ENCODE data around the gene TMEM212. TPM values are rescaled to one million over a fixed set of nuclear protein-coding genes. Genes with fewer than 3 reads are reported as not detected.
"Not testable (repeated sequence)": the region's sequence is repeated elsewhere in the genome, so short reads cannot be mapped to it uniquely, and the experiment has no call there.

Gene TMEM212
- total RNA-seq, 1 donor from 2014 or later = not detected

GRCh38 chr3:171890398-171890797, 47.2 kb downstream of the TMEM212 start:
- DNase-seq (ENCODE audit: low read depth) = peak; percentile 58

- no peak for DNase-seq (ENCODE audit: low read depth)
These were observed 49.3 kb downstream of the TMEM212 start for GRCh38 chr3:171892457-171892856.

- DNase-seq (ENCODE audit: low read depth) = no peak
These were observed 52.1 kb downstream of the TMEM212 start for GRCh38 chr3:171895291-171895690.

- no peak for DNase-seq (ENCODE audit: low read depth)
These were observed 52.8 kb downstream of the TMEM212 start for GRCh38 chr3:171895900-171896299.

- no peak for DNase-seq (ENCODE audit: low read depth)
These were observed 53.2 kb downstream of the TMEM212 start for GRCh38 chr3:171896316-171896715.

GRCh38 chr3:171898192-171898591, 55.0 kb downstream of the TMEM212 start:
- no peak for DNase-seq (ENCODE audit: low read depth)

GRCh38 chr3:171900446-171900845, 57.3 kb downstream of the TMEM212 start:
- no peak for DNase-seq (ENCODE audit: low read depth)

GRCh38 chr3:171901615-171902312, 58.6 kb downstream of the TMEM212 start:
- DNase-seq (ENCODE audit: low read depth) = no peak

GRCh38 chr3:171904829-171905228, 61.7 kb downstream of the TMEM212 start:
- DNase-seq (ENCODE audit: low read depth) = peak; percentile 12

GRCh38 chr3:171906503-171906902, 63.4 kb downstream of the TMEM212 start:
- not testable (repeated sequence) for DNase-seq (ENCODE audit: low read depth)

GRCh38 chr3:171906951-171907676, 64.0 kb downstream of the TMEM212 start:
- no peak for DNase-seq (ENCODE audit: low read depth)

GRCh38 chr3:171907761-171908160, 64.6 kb downstream of the TMEM212 start:
- DNase-seq (ENCODE audit: low read depth) = no peak

GRCh38 chr3:171908731-171909130, 65.6 kb downstream of the TMEM212 start:
- DNase-seq (ENCODE audit: low read depth) = no peak

Other genes starting within 250 kb of the TMEM212 start
- gene PLD1, start 32.9 kb upstream of the TMEM212 start, total RNA-seq = 5.9 and 20.4 TPM in 2 replicates
- 87.2 and 220 TPM in 2 replicates for gene FNDC3B, start 196.2 kb downstream of the TMEM212 start, total RNA-seq